Measurements from ENCODE around the gene SNCA. TPM values are rescaled to one million over a fixed set of nuclear protein-coding genes. Genes with fewer than 3 reads are reported as not detected.

SNCA gene
- total RNA-seq, 4 donors from 2014 or later: 18.7 to 67.4 (median 32.5) TPM

- H3K4me1 ChIP-seq: peaks cover 0 to 4% of the 10 kb centered on the region in 2 donors
- no peaks in the 10 kb centered on the region for H3K9me3 ChIP-seq
- no peak overlapping the region for H3K27ac ChIP-seq
- DNase-seq: no peak
- no peaks in the 10 kb centered on the region for H3K27me3 ChIP-seq
- TF ChIP-seq CTCF (IDR thresholded peaks at IDR 0.05) (no peak), POLR2A (IDR thresholded peaks at IDR 0.05) (no peak)
- no peak overlapping the region for H3K4me3 ChIP-seq
- intact Hi-C loops (cut with DNase I; ENCODE audit: low total_unique reads): no loop called here
- no peaks in the 10 kb centered on the region for H3K36me3 ChIP-seq
Observed at GRCh38 chr4:89716893-89717292, 120.1 kb downstream of the SNCA start.

GRCh38 chr4:89715631-89716030, 121.3 kb downstream of the SNCA start:
- H3K27ac ChIP-seq: no peak overlapping the region
- no peak for DNase-seq
- peaks cover 0 to 4% of the 10 kb centered on the region in 2 donors for H3K4me1 ChIP-seq
- TF ChIP-seq POLR2A (IDR thresholded peaks at IDR 0.05): no peak
- TF ChIP-seq CTCF (IDR thresholded peaks at IDR 0.05): no peak
- H3K27me3 ChIP-seq: no peaks in the 10 kb centered on the region
- no peak overlapping the region for H3K4me3 ChIP-seq
- H3K9me3 ChIP-seq: no peaks in the 10 kb centered on the region
- no peaks in the 10 kb centered on the region for H3K36me3 ChIP-seq
- intact Hi-C loops (cut with DNase I; ENCODE audit: low total_unique reads): no loop called here

GRCh38 chr4:89712827-89713226, 124.1 kb downstream of the SNCA start:
- H3K9me3 ChIP-seq: no peaks in the 10 kb centered on the region
- no peak for DNase-seq
- intact Hi-C loops (cut with DNase I; ENCODE audit: low total_unique reads): no loop called here
- no peaks in the 10 kb centered on the region for H3K36me3 ChIP-seq
- H3K27ac ChIP-seq: peak overlapping the region; percentile 37 to 68
- no peaks in the 10 kb centered on the region for H3K27me3 ChIP-seq
- peaks cover 0 to 4% of the 10 kb centered on the region in 2 donors for H3K4me1 ChIP-seq
- TF ChIP-seq POLR2A (IDR thresholded peaks at IDR 0.05) (no peak), CTCF (IDR thresholded peaks at IDR 0.05) (no peak)
- no peak overlapping the region for H3K4me3 ChIP-seq

- Histone ChIP-seq H3K27ac (peak overlapping the region; percentile 37 to 68), H3K9me3 (no peaks in the 10 kb centered on the region), H3K27me3 (no peaks in the 10 kb centered on the region), H3K4me3 (no peak overlapping the region), H3K36me3 (no peaks in the 10 kb centered on the region), H3K4me1 (peaks cover 0 to 4% of the 10 kb centered on the region in 2 donors)
- intact Hi-C loops (cut with DNase I; ENCODE audit: low total_unique reads): no loop called here
- no peak for DNase-seq
- TF ChIP-seq CTCF (IDR thresholded peaks at IDR 0.05) (no peak), POLR2A (IDR thresholded peaks at IDR 0.05) (no peak)
Observed at GRCh38 chr4:89712141-89712540, 124.8 kb downstream of the SNCA start.

- no peaks in the 10 kb centered on the region for H3K9me3 ChIP-seq
- H3K4me3 ChIP-seq: no peak overlapping the region
- peak overlapping the region; percentile 25 to 61 for H3K27ac ChIP-seq
- intact Hi-C loops (cut with DNase I; ENCODE audit: low total_unique reads): loop anchor here (5.0 kb wide), 1 partner anchor 43 kb away; no protein-coding TSS in a partner anchor
- no peaks in the 10 kb centered on the region for H3K27me3 ChIP-seq
- peaks cover 0 to 4% of the 10 kb centered on the region in 2 donors for H3K4me1 ChIP-seq
- H3K36me3 ChIP-seq: no peaks in the 10 kb centered on the region
- DNase-seq: no peak
- TF ChIP-seq POLR2A (IDR thresholded peaks at IDR 0.05) (no peak), CTCF (IDR thresholded peaks at IDR 0.05) (no peak)
Observed at GRCh38 chr4:89708903-89709421, 128.0 kb downstream of the SNCA start.
